Progenitor cell of endocrine pancreas (in vitro differentiated cells): Measurements from ENCODE around the gene SEPSECS. TPM values are rescaled to one million over a fixed set of nuclear protein-coding genes. Genes with fewer than 3 reads are reported as not detected.

ENCODE experiments used
- DNase-seq: peaks from one replicate; pipeline ENCODE4 v3.0.0; 2021; ENCODE audit warnings: low spot score; ENCODE audit not compliant: unreplicated experiment
- H3K27ac Mint-ChIP-seq: 2 replicates; pipeline ENCODE4 v1.8.0; 2021; ENCODE audit warnings: mild to moderate bottlenecking, moderate library complexity, mixed read lengths
- H3K27me3 Mint-ChIP-seq: 2 replicates; pipeline ENCODE4 v1.8.0; 2021; ENCODE audit warnings: mixed read lengths
- H3K36me3 Mint-ChIP-seq: 2 replicates; pipeline ENCODE4 v1.8.0; 2022; ENCODE audit warnings: mixed read lengths; ENCODE audit not compliant: insufficient read depth
- H3K4me1 Mint-ChIP-seq: 2 replicates; pipeline ENCODE4 v1.8.0; 2021; ENCODE audit warnings: low read depth, mixed read lengths
- H3K4me3 Mint-ChIP-seq: 2 replicates; pipeline ENCODE4 v1.8.0; 2021; ENCODE audit warnings: low read depth, mild to moderate bottlenecking, moderate library complexity, mixed read lengths
- H3K9me3 Mint-ChIP-seq: 2 replicates; pipeline ENCODE4 v1.8.0; 2021; ENCODE audit warnings: low read depth, mixed read lengths
- total RNA-seq: library from RNA; stranded (reverse); gene quantifications from 2 replicates; pipeline ENCODE4 v1.2.1, GENCODE V29; 2021
- TF ChIP-seq, protein P1 (sequence below): fragments of 200-600 bp; sonication (generic); IDR thresholded peaks from one replicate; pipeline ENCODE4 v1.5.0; 2021; ENCODE audit warnings: antibody characterized with exemption, mild to moderate bottlenecking; ENCODE audit not compliant: unreplicated experiment

The SEPSECS gene
- total RNA-seq, 1 donor from 2014 or later = 8.8 TPM

DNA sequence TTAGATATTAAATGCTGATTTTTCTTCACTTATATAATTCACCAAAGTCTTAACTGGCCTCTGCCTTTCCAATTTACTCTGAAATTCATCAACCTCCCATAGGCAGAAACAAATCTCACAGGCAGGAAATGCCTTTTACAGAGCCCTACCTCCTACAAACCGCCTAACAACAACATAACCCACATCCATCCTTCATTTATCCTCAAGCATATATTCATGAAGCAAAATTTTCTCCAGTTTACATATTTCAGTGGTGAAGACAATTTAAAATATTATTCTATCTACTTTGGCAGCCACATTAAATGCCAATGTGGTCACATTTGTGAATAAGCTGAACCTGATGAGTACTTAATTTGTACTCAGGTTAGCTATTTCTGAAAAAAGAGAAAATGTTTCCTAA lies 30.3 kb downstream of the SEPSECS start:
- H3K4me1 Mint-ChIP-seq = peaks cover 4% of the 10 kb centered on the region
- DNase-seq = no peak
- H3K27ac Mint-ChIP-seq = no peak overlapping the region
- no peaks in the 10 kb centered on the region for H3K27me3 Mint-ChIP-seq
- TF ChIP-seq, protein P1, sequence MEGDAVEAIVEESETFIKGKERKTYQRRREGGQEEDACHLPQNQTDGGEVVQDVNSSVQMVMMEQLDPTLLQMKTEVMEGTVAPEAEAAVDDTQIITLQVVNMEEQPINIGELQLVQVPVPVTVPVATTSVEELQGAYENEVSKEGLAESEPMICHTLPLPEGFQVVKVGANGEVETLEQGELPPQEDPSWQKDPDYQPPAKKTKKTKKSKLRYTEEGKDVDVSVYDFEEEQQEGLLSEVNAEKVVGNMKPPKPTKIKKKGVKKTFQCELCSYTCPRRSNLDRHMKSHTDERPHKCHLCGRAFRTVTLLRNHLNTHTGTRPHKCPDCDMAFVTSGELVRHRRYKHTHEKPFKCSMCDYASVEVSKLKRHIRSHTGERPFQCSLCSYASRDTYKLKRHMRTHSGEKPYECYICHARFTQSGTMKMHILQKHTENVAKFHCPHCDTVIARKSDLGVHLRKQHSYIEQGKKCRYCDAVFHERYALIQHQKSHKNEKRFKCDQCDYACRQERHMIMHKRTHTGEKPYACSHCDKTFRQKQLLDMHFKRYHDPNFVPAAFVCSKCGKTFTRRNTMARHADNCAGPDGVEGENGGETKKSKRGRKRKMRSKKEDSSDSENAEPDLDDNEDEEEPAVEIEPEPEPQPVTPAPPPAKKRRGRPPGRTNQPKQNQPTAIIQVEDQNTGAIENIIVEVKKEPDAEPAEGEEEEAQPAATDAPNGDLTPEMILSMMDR = no peak
- no peak overlapping the region for H3K4me3 Mint-ChIP-seq
- peaks cover 3% of the 10 kb centered on the region for H3K36me3 Mint-ChIP-seq
- H3K9me3 Mint-ChIP-seq = peaks cover 4% of the 10 kb centered on the region

DNA sequence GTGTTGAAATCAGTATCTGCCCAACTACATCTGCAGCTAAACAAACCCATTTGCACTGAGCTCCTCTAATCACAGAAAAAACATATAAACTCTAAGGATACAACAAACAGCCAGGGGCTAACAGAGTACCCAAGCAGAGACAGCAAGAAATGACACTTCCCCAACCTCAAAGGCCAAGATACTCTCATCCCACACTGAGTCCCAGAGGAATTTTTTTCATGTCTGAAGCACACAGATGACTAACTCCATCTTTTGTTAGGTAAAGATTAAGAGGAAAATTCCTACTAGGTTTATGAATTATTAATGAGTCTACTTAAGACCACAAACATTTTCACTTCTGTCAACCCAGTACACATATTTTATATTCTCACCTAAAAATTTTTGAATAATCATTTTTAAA lies 31.6 kb downstream of the SEPSECS start:
- no peak for DNase-seq
- TF ChIP-seq, protein P1 = no peak
- no peak overlapping the region for H3K4me3 Mint-ChIP-seq
- peaks cover 4% of the 10 kb centered on the region for H3K4me1 Mint-ChIP-seq
- H3K27me3 Mint-ChIP-seq = no peaks in the 10 kb centered on the region
- no peak overlapping the region for H3K27ac Mint-ChIP-seq
- H3K36me3 Mint-ChIP-seq = no peaks in the 10 kb centered on the region
- H3K9me3 Mint-ChIP-seq = no peaks in the 10 kb centered on the region

DNA sequence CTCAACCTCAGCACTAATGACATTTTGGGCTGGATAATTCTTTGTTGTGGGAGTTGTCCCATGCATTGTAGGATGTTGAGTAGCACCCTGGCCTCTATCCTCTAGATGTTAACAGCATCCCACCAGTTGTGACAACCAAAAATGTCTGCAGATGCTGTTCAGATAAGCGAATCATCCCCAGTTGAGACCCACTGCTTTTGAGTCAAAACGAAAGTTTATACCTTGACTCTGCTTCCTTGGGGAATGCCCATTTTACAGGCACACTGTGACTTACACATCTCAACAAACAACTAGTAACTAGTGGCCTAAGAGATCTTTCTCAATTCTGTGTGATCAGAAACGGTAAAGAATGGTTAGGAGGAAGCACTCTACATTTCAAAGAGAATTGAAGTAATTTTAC lies 37.0 kb downstream of the SEPSECS start:
- DNase-seq = no peak
- Mint-ChIP-seq H3K27me3 (no peaks in the 10 kb centered on the region), H3K27ac (no peak overlapping the region), H3K9me3 (no peaks in the 10 kb centered on the region), H3K36me3 (no peaks in the 10 kb centered on the region), H3K4me3 (no peak overlapping the region), H3K4me1 (no peaks in the 10 kb centered on the region)
- TF ChIP-seq, protein P1 = no peak

DNA sequence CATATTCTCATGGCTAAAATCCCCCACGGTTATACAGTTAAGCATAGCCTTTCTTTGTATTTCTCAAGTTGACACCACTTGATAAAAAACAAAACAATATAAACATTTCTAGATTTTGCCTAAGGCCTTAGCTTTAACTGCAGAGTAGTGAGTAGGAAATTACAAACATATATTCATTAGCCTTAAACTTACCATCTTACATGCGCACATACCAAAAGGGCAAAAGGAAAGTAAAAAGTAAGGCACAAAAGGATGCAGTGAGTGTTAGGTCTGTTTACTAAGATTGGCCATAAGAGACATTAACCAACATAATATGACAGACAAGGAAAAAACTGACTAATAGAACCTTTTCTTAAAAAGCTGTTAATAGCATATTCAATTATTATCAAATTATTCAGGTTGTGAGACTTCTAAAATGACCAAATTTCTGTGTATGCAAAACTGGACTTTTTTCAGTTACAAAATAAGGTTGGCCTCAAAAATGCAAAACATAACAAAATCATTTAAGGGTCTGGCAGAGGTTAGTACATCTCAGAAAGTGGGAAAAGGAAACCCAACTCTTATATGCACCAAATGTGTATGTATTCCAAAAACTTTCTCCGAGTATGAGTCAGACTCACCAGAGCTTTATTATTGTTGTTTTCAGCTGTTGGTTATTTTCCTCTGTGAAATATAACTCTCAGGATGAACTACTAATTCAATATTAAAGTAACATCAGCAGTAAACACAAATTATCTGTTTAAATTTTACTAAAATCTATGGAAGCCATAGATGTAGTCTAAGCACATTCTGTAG lies 39.9 kb downstream of the SEPSECS start:
- H3K4me1 Mint-ChIP-seq = no peaks in the 10 kb centered on the region
- no peaks in the 10 kb centered on the region for H3K36me3 Mint-ChIP-seq
- DNase-seq = no peak
- H3K4me3 Mint-ChIP-seq = no peak overlapping the region
- H3K27me3 Mint-ChIP-seq = no peaks in the 10 kb centered on the region
- H3K9me3 Mint-ChIP-seq = no peaks in the 10 kb centered on the region
- TF ChIP-seq, protein P1 = no peak
- no peak overlapping the region for H3K27ac Mint-ChIP-seq

DNA sequence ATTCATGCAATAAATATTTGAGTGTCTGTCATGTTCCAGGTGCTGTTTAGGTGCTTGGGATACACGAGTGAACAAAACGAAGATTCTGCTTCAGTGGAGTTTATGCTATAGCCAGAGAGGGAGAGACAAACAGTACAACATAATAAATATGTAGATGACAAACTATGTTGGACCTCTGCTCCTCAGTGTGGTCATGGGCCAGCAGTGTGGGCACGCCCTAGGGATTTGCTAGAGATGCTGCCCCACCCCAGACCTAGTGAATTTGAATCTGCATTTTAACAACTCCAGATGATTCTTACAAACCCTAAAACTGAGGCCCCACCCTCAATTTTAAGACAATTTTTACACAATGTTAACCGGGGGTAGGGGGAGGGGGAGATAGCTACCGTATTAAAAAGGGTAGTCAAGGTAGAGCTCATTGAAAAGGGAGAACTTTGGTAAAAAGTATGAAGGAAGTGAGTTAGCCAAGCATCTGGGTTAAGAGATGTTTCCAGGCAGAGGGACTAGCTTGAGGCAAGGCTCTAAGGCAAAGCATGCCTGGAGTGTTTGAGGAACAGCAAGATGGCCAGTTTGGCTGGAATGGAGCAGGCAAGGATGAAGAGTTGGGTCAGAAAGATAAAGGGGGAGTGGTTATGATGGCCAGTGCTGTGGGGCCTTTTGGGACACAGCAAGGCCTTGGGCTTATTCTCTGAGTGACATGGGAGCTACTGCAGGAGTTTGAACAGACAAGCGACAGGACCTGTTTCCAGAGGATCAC lies 42.4 kb downstream of the SEPSECS start:
- no peak for DNase-seq
- peaks cover 2% of the 10 kb centered on the region for H3K4me1 Mint-ChIP-seq
- H3K27me3 Mint-ChIP-seq = peaks cover 8% of the 10 kb centered on the region
- no peak overlapping the region for H3K27ac Mint-ChIP-seq
- TF ChIP-seq, protein P1 = no peak
- no peaks in the 10 kb centered on the region for H3K36me3 Mint-ChIP-seq
- H3K9me3 Mint-ChIP-seq = no peaks in the 10 kb centered on the region
- H3K4me3 Mint-ChIP-seq = no peak overlapping the region
